ENCODE results near the gene BHLHE23. TPM values are rescaled to one million over a fixed set of nuclear protein-coding genes. Genes with fewer than 3 reads are reported as not detected.
"Not testable (repeated sequence)": the region's sequence is repeated elsewhere in the genome, so short reads cannot be mapped to it uniquely, and the experiment has no call there.

Gene BHLHE23
- polyA plus RNA-seq, 4 donors: not detected

- DNase-seq (ENCODE audit: low read depth in 4 of 4, low spot score in 3 of 4): no peak
Measured at GRCh38 chr20:62962891-62963613, 43.7 kb downstream of the BHLHE23 start.

DNA sequence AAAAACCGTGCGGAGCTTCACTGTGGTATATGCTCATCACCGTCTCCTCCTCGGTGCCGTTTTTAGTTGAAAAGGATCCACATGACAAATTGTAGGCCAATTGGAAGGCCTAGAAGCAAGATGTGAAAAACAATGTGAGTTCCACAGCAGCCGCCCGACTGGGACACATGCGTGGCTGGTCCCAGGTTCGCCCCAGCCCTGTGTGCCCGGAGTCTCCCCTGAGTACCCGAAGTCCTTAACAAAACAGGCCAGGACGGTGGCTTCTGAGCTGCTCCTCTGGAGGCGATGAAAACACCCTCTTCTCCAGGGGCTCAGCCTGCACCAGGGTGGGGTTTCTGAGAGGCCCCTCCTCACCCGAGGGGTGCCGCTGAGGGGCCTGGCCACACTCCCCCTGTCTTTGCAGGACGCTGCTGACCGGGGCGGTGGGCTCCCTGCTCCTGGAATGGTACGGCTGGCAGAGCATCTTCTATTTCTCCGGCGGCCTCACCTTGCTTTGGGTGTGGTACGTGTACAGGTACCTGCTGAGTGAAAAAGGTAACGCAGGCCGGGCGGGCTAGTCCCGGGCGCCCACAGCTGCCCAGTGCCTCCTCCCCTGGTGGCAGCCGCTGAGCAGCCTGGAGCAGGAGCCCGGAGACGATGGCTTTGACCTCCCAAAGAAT, 44.4 kb downstream of the BHLHE23 start:
- no peak for DNase-seq (ENCODE audit: low read depth in 4 of 4, low spot score in 3 of 4)

GRCh38 chr20:62961799-62962198, 45.0 kb downstream of the BHLHE23 start:
- no peak for DNase-seq (ENCODE audit: low read depth in 4 of 4, low spot score in 3 of 4)

GRCh38 chr20:62961310-62961783, 45.4 kb downstream of the BHLHE23 start:
- no peak for DNase-seq (ENCODE audit: low read depth in 4 of 4, low spot score in 3 of 4)

DNA sequence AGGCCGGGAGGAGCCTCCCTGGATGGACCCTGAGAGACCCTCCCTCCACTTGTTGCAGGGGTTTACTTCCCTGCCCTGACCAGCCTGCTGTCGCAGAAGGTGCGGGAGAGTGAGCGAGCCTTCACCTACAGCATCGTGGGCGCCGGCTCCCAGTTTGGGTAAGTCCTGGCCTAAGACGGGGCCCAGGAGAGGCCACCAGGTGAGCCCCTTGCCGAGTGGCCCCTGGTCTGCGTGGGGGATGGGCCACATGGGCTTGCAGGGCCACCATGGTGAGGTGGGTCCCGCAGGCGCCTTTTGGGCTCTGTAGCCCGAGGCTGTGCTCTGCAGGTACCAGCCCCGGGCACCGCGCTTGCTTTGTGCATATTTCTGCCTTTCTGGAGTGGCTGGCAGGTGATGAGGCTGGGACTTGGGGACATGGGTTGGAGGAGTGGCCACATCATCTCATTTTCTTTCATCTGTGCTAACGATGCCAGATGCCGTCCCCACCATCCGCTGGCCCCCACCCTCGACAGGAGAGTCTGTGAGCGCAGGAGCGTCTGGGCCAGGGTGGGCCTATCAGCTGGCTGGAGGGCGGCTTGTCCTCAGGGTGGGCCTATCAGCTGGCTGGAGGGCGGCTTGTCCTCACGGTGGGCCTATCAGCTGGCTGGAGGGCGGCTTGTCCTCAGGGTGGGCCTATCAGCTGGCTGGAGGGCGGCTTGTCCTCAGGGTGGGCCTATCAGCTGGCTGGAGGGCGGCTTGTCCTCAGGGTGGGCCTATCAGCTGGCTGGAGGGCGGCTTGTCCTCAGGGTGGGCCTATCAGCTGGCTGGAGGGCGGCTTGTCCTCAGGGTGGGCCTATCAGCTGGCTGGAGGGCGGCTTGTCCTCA, 46.1 kb downstream of the BHLHE23 start:
- DNase-seq (ENCODE audit: low read depth in 4 of 4, low spot score in 3 of 4): not testable (repeated sequence)

DNA sequence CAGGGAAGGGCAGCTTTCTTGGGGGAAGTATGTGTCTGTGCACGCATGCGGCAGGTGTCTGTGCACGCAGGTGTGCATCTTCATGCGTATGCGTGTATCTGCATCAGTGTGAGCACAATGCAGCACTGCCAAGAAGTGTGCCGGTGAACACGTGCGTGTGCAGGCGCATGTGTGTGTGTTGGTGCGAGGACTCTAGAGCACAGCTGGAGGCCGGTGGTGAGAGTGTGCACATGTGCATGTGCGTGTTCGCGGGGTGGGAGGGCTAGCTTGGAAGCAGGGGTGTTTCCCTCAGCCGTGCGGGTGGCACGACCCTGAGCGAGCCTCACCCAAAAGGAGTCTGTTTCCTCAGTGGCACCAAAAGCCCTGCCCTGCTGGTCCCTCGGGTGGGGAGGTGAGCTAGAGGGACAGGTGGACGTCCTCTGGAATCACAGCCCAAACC, 46.7 kb downstream of the BHLHE23 start:
- no peak for DNase-seq (ENCODE audit: low read depth in 4 of 4, low spot score in 3 of 4)

GRCh38 chr20:62959101-62959971, 47.4 kb downstream of the BHLHE23 start:
- no peak for DNase-seq (ENCODE audit: low read depth in 4 of 4, low spot score in 3 of 4)

DNA sequence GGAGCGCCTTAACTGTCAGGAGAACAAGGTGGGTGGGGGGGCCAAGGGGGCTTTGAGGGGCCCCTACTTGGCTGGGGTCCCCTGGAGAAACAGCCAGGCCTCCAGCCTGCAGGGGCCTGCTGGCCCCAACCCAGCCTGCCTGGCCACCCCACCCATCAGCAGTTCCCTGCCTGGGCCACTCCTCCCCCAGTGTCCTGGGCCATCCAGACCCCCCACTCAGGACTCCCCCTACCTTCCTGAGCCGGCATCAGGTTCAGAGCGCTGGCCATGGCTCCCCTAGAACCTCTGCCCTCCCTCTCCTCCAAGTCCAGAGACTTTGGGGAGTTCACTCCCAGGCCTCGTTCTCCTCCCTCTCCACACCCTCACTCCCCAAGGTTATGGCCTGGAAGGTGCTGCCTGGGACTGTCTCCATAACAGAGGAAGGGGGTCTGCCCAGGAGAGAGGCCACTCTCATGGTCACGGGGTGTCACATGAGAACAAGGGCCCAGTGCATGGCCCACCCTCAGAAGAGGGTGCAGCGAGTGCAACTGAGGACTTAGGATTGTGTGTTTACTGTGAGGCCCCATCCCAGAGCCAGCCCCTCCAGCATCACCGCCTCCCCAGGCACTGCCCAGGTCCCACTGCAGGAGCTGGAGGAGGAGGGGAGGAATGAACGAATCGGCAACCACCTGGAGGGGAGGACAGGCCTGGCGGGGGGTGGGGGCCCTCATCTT, 48.2 kb downstream of the BHLHE23 start:
- no peak for DNase-seq (ENCODE audit: low read depth in 4 of 4, low spot score in 3 of 4)

DNA sequence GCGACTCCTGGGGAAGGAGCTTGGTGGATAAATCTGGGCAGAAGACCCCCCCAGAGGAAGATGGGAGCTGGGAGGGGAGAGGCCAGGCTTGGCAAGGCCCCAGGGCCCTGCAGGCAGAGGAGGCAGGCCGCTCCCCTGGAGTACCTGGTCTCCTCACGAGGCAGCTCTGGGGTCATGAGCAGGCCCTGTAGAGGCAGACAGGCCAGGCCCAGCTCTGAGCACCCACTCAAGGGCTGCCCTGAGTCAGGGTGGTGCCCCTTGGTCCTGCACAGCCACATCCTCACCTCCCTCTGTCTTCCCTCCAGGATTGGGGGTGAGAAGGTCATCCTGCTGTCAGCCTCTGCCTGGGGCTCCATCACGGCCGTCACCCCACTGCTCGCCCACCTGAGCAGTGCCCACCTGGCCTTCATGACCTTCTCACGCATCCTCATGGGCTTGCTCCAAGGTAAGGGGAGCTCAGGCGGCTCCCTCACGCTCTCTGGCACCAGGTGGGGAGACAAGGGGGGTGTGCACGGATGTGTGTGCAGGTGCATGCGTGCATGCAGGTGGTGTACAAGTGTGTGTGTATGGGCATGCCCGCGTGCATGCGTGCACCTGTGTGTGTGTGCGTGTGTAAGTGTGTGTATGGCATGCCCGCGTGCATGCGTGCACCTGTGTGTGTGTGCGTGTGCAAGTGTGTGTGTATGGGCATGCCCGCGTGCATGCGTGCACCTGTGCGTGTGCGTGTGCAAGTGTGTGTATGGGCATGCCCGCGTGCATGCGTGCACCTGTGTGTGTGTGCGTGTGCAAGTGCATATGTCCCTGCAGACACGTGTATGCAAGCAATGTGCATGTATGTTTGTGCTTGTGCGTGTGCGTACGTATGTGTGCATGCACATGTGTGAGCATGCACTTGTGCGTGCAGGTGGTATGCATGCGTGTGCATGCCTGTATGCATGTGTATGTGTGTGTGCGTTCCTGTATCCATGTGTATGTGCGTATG, 49.3 kb downstream of the BHLHE23 start:
- DNase-seq (ENCODE audit: low read depth in 4 of 4, low spot score in 3 of 4): no peak

- DNase-seq (ENCODE audit: low read depth in 4 of 4, low spot score in 3 of 4): no peak
Measured at GRCh38 chr20:62956387-62957135, 50.2 kb downstream of the BHLHE23 start.

Other genes starting within 250 kb of the BHLHE23 start
- gene MRGBP, start 210.5 kb downstream of the BHLHE23 start, polyA plus RNA-seq (ENCODE audit: insufficient read length in 4 of 4): 10 to 100 TPM; 14.8 to 17.2 (median 16.5) TPM
- 10 to 100 TPM; 20.6 to 36.1 (median 26.8) TPM for gene OGFR, start 202.1 kb downstream of the BHLHE23 start, polyA plus RNA-seq (ENCODE audit: insufficient read length in 4 of 4)
- 10 to 100 TPM; 17.5 to 51.8 (median 23.4) TPM for gene COL9A3, start 189.9 kb downstream of the BHLHE23 start, polyA plus RNA-seq (ENCODE audit: insufficient read length in 4 of 4)
- 10 to 100 TPM; 11.5 to 15.3 (median 13.7) TPM for gene TCFL5, start 145.1 kb downstream of the BHLHE23 start, polyA plus RNA-seq (ENCODE audit: insufficient read length in 4 of 4)
- gene DIDO1, start 80.5 kb downstream of the BHLHE23 start, polyA plus RNA-seq (ENCODE audit: insufficient read length in 4 of 4): 10 to 100 TPM; 53.4 to 60.9 (median 59.5) TPM
- gene GID8, start 68.8 kb downstream of the BHLHE23 start, polyA plus RNA-seq (ENCODE audit: insufficient read length in 4 of 4): 10 to 100 TPM; 45.9 to 56.5 (median 53.9) TPM
- gene SLC17A9, start 54.3 kb downstream of the BHLHE23 start, polyA plus RNA-seq (ENCODE audit: insufficient read length in 4 of 4): 1 to 10 TPM; 1.1 to 2.5 (median 1.3) TPM
- 10 to 100 TPM; 39.6 to 46.7 (median 42.8) TPM for gene YTHDF1, start 209.2 kb upstream of the BHLHE23 start, polyA plus RNA-seq (ENCODE audit: insufficient read length in 4 of 4)
- gene BIRC7, start 228.9 kb upstream of the BHLHE23 start, polyA plus RNA-seq (ENCODE audit: insufficient read length in 4 of 4): 1 to 10 TPM in 1 of 4 donors, under 1 TPM in 3; 0.38 to 2.8 (median 0.82) TPM
- 10 to 100 TPM; 24.2 to 40.8 (median 27.2) TPM for gene NKAIN4, start 247.5 kb upstream of the BHLHE23 start, polyA plus RNA-seq (ENCODE audit: insufficient read length in 4 of 4)

All from left renal pelvis (tissue), 4 donors.